ENCODE data around the gene BEST3. TPM values are rescaled to one million over a fixed set of nuclear protein-coding genes. Genes with fewer than 3 reads are reported as not detected.
A peak's percentile ranks its signal among the peaks of the same experiment; 100 is the strongest.

The BEST3 gene
- total and polyA plus RNA-seq, 8 donors: 0.37 TPM; not detected in 7

DNA sequence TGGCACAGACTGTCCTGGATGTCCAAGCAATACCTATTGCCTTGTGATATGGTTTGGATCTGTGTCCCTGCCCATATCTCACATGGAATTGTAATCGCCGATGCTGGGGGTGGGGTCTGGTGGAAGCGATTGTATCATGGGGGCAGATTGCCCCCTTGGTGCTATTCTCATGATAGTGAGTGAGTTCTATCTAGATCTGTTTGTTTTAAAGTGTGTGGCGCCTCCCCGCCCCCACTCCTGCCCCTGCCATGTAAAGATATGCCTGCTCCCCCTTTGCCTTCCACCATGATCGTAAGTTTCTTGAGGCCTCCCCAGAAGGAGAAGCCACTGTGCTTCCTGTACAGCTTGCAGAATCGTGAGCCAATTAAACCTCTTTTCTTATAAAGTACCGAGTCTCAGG is 71.6 kb downstream of the BEST3 start:
- TF ChIP-seq EP300 (IDR thresholded peaks at IDR 0.05) (no peak), POLR2A (IDR thresholded peaks at IDR 0.05) (no peak), POLR2AphosphoS5 (IDR thresholded peaks at IDR 0.05) (no peak), CTCF (IDR thresholded peaks at IDR 0.05) (no peak)
- intact Hi-C loops (cut with DNase I; ENCODE audit: low total_unique reads): no loop called here

GRCh38 chr12:69623970-69624369 is 75.1 kb downstream of the BEST3 start:
- TF ChIP-seq POLR2AphosphoS5 (IDR thresholded peaks at IDR 0.05) (peak in 2 of 3 donors; percentile 45 to 67), CTCF (IDR thresholded peaks at IDR 0.05) (no peak)
- Histone ChIP-seq H3K9me3 (no peaks in the 10 kb centered on the region), H3K4me1 (peaks cover 0 to 5% (median 0%) of the 10 kb centered on the region in 4 donors), H3K27me3 (no peaks in the 10 kb centered on the region), H3K36me3 (no peaks in the 10 kb centered on the region), H3K4me3 (no peak overlapping the region), H3K27ac (peak overlapping the region in 1 of 5 donors; percentile 32)
- DNase-seq: peak; percentile 56 to 97
- 28 to 74% (median 50%) methylated on average over 12 to 13 of the region's 13 CpGs for WGBS, 5 donors
- intact Hi-C loops (cut with DNase I; ENCODE audit: low total_unique reads): no loop called here

More for the DNA sequence above, 71.6 kb downstream of the BEST3 start:
- Histone ChIP-seq H3K36me3 (no peaks in the 10 kb centered on the region), H3K9me3 (no peaks in the 10 kb centered on the region), H3K4me1 (peaks cover 0 to 5% (median 0%) of the 10 kb centered on the region in 4 donors), H3K27me3 (no peaks in the 10 kb centered on the region), H3K4me3 (no peak overlapping the region), H3K27ac (no peak overlapping the region)
- no peak for DNase-seq
- 72 to 96% (median 90%) methylated on average over 8 of the region's 8 CpGs for WGBS, 5 donors

DNA sequence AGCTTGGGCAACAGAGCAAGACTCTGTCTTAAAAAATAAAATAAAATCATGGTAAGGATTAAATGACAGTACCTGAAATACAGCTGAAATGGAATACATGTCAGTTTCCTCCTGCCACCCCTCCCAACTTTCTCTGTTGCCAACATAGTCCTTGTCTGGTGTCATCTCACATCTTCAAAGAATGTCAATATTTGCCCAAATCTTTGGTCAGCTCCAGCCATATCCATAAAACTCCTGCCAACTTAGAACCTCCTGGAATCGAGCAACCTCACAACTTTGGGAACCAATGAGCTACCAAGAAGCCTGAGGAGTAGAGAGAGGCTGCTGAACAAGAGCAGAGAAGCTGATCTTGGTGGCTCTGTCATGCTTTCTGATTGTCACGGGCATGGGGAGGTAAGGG is 77.6 kb downstream of the BEST3 start:
- no peak for TF ChIP-seq POLR2A (IDR thresholded peaks at IDR 0.05)
- TF ChIP-seq EP300 (IDR thresholded peaks at IDR 0.05): no peak
- no peak for TF ChIP-seq POLR2AphosphoS5 (IDR thresholded peaks at IDR 0.05)
- TF ChIP-seq CTCF (IDR thresholded peaks at IDR 0.05): no peak
- Histone ChIP-seq H3K4me1 (peaks cover 0 to 5% (median 0%) of the 10 kb centered on the region in 4 donors), H3K27ac (no peak overlapping the region), H3K36me3 (no peaks in the 10 kb centered on the region), H3K4me3 (no peak overlapping the region), H3K27me3 (no peaks in the 10 kb centered on the region), H3K9me3 (no peaks in the 10 kb centered on the region)
- no peak for DNase-seq
- intact Hi-C loops (cut with DNase I; ENCODE audit: low total_unique reads): no loop called here
- 81 to 89% (median 82%) methylated on average over 2 of the region's 2 CpGs for WGBS, 5 donors

DNA sequence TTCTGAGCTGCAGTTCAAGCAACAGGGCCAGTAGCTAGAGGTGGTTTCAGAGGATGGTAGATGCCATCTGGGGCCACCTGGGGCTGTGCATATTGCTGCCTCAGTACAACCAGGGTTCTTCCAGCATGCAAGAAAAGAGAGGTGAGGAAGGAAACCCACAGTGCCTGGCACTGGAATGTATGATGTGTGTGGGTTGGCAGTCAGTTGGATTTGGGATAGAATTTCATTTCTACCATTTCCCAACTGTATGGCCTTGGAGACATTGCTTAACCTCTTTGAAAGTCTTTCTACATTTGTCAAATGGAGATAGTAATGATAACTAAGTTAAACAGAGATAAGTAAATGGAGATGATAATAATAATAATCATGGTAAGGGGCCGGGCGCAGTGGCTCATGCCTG is 78.2 kb downstream of the BEST3 start:
- no peaks in the 10 kb centered on the region for H3K36me3 ChIP-seq
- no peaks in the 10 kb centered on the region for H3K27me3 ChIP-seq
- no peaks in the 10 kb centered on the region for H3K9me3 ChIP-seq
- DNase-seq: no peak
- peaks cover 0 to 5% (median 0%) of the 10 kb centered on the region in 4 donors for H3K4me1 ChIP-seq
- intact Hi-C loops (cut with DNase I; ENCODE audit: low total_unique reads): no loop called here
- WGBS, 5 donors: 44 to 78% (median 64%) methylated on average over 2 of the region's 2 CpGs
- H3K4me3 ChIP-seq: no peak overlapping the region
- H3K27ac ChIP-seq: no peak overlapping the region
- TF ChIP-seq POLR2AphosphoS5 (IDR thresholded peaks at IDR 0.05) (no peak), POLR2A (IDR thresholded peaks at IDR 0.05) (no peak), EP300 (IDR thresholded peaks at IDR 0.05) (no peak)

DNA sequence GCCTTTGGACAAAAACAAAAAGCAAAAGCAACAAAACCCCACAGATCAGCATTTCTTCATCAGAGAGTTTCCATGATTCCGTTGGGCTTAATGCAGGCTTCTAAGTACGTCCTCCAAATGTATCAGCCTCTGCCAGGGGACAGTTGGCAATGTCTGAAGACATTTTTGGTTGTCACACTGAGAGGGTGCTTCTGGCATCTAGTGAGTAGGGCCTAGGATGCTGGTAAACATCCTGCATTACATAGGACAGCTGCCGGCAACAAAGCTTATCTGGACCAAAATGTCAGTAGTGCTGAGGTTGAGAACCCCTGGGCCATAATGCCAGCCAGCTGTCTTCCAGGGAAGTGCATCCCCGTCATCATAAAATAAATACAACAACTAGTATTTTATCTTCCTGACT is 79.0 kb downstream of the BEST3 start:
- no peaks in the 10 kb centered on the region for H3K36me3 ChIP-seq
- 70 to 76% (median 73%) methylated on average over 4 of the region's 4 CpGs for WGBS, 5 donors
- H3K4me3 ChIP-seq: no peak overlapping the region
- DNase-seq: no peak
- intact Hi-C loops (cut with DNase I; ENCODE audit: low total_unique reads): no loop called here
- H3K27ac ChIP-seq: no peak overlapping the region
- H3K9me3 ChIP-seq: no peaks in the 10 kb centered on the region
- peaks cover 0 to 5% (median 0%) of the 10 kb centered on the region in 4 donors for H3K4me1 ChIP-seq
- TF ChIP-seq CTCF (IDR thresholded peaks at IDR 0.05) (no peak), POLR2AphosphoS5 (IDR thresholded peaks at IDR 0.05) (no peak), EP300 (IDR thresholded peaks at IDR 0.05) (no peak), POLR2A (IDR thresholded peaks at IDR 0.05) (no peak)
- H3K27me3 ChIP-seq: no peaks in the 10 kb centered on the region
